ENCODE results near the gene BSG.
A peak's percentile ranks its signal among the peaks of the same experiment; 100 is the strongest.

BSG gene

GRCh38 chr19:576768-577438 lies 4.5 kb downstream of the BSG start:
- no peak for TF ChIP-seq CTCF (IDR thresholded peaks at IDR 0.05; ENCODE audit: low read depth, low read length, missing control alignments)
- H3K4me3 ChIP-seq (ENCODE audit: low read depth, low read length), result no peak overlapping the region
- H3K27ac ChIP-seq, result no peak overlapping the region
- peaks cover 25% of the 10 kb centered on the region for H3K36me3 ChIP-seq (replicated peaks)
- no peaks in the 10 kb centered on the region for H3K27me3 ChIP-seq (replicated peaks)
- DNase-seq, result no peak
- in situ Hi-C loops (cut with HindIII; ENCODE audit: low pct_ligation_motif_present, low sequenced_read_pairs), result no loop called here

- H3K27me3 ChIP-seq (replicated peaks), result no peaks in the 10 kb centered on the region
- in situ Hi-C loops (cut with HindIII; ENCODE audit: low pct_ligation_motif_present, low sequenced_read_pairs), result no loop called here
- H3K4me3 ChIP-seq (ENCODE audit: low read depth, low read length), result no peak overlapping the region
- peak; percentile 19 for TF ChIP-seq CTCF (IDR thresholded peaks at IDR 0.05; ENCODE audit: low read depth, low read length, missing control alignments)
- DNase-seq, result no peak
- H3K36me3 ChIP-seq (replicated peaks), result peaks cover 27% of the 10 kb centered on the region
- no peak overlapping the region for H3K27ac ChIP-seq
These were observed 5.3 kb downstream of the BSG start for GRCh38 chr19:577439-578392.

GRCh38 chr19:579111-579841 lies 6.9 kb downstream of the BSG start:
- in situ Hi-C loops (cut with HindIII; ENCODE audit: low pct_ligation_motif_present, low sequenced_read_pairs), result no loop called here
- Histone ChIP-seq H3K4me3 (ENCODE audit: low read depth, low read length) (no peak overlapping the region), H3K27ac (no peak overlapping the region), H3K36me3 (replicated peaks) (peaks cover 31% of the 10 kb centered on the region), H3K27me3 (replicated peaks) (no peaks in the 10 kb centered on the region)
- no peak for DNase-seq
- TF ChIP-seq CTCF (IDR thresholded peaks at IDR 0.05; ENCODE audit: low read depth, low read length, missing control alignments), result no peak

- no peak overlapping the region for H3K4me3 ChIP-seq (ENCODE audit: low read depth, low read length)
- no peaks in the 10 kb centered on the region for H3K27me3 ChIP-seq (replicated peaks)
- in situ Hi-C loops (cut with HindIII; ENCODE audit: low pct_ligation_motif_present, low sequenced_read_pairs), result no loop called here
- no peak overlapping the region for H3K27ac ChIP-seq
- no peak for DNase-seq
- no peak for TF ChIP-seq CTCF (IDR thresholded peaks at IDR 0.05; ENCODE audit: low read depth, low read length, missing control alignments)
- peaks cover 31% of the 10 kb centered on the region for H3K36me3 ChIP-seq (replicated peaks)
These were observed 7.4 kb downstream of the BSG start for GRCh38 chr19:579842-580155.

- Histone ChIP-seq H3K27ac (no peak overlapping the region), H3K27me3 (replicated peaks) (no peaks in the 10 kb centered on the region), H3K36me3 (replicated peaks) (peaks cover 31% of the 10 kb centered on the region), H3K4me3 (ENCODE audit: low read depth, low read length) (no peak overlapping the region)
- DNase-seq, result no peak
- in situ Hi-C loops (cut with HindIII; ENCODE audit: low pct_ligation_motif_present, low sequenced_read_pairs), result no loop called here
- TF ChIP-seq CTCF (IDR thresholded peaks at IDR 0.05; ENCODE audit: low read depth, low read length, missing control alignments), result no peak
These were observed 8.0 kb downstream of the BSG start for GRCh38 chr19:580274-580835.
